ENCODE measurements around the gene THAP7.
"Not testable (repeated sequence)": the region's sequence is repeated elsewhere in the genome, so short reads cannot be mapped to it uniquely, and the experiment has no call there.

Gene THAP7

DNA sequence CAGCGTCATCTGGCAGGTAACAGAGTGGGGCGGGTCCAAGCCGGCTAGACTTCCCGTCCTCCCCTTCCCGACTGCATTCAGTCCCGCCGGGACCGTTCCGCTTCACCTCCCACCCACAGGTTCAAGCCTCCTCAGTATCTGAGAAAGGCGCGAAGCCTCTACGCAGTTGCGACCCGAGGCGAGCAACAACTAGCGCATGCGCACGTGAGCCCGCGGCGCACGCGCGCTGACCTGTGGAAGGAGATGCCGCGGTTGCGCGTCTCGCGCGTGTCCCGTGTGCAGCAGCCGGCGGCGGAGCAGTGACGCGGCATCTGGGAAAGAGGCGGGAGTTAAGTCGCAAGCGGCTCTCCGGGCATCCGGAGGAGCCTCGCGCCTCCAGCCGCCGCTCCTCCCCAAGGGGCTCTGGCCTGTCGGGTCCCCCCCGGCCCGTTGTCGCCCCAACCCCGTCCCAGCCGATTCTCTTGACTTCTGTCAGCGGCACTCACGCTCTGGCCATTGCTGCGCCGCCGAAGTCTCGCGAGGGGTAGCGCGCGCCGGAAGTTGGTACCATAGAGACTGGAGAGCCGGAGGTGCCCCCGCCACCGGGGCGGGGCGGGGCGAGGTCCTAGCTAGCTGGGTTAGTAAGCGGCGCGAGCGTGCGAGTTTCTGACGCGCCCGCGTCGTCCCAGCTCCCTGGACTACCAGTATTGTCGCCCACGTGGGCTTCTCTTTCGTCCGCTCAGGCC is at the start of gene THAP7:
THAP7 (minus strand) TSS at position 518 of the 725 bp plus-strand sequence; CDS start at position 311, 207 bp downstream.
- peak; percentile 96 for DNase-seq

DNA sequence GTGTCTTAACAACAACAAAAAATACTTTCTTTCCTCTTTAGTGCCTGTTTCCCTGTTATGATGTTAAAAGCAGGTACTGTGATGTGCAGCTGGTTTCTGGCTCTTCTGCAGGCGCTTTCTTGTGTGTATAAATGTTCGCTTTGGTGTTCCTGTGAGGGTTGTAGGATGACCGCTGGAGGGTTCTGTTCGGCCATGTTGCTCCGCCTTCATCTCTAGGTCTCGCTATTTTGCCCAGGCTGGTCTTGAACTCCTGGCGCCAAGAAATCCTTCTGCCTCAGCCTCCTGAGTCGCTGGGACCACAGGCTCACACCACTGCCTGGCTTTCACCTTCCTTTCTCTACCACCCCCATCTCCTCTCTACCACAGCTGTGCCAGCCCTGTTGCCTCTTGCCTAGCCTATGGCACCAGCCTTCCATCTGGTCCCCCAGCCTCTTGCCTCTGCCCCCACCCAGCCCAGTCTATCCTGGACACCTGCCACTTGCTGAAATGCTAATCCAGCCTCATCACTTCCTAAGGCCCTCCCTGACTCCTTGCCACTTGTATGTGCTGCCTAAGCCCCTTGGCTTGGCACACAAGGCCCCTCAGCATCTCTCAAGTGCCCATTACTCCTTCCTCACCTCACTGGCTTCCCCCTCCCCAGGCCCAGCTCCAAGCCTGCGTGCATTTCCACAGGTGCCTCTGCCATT is 49.4 kb upstream of the THAP7 start:
- DNase-seq = no peak

DNA sequence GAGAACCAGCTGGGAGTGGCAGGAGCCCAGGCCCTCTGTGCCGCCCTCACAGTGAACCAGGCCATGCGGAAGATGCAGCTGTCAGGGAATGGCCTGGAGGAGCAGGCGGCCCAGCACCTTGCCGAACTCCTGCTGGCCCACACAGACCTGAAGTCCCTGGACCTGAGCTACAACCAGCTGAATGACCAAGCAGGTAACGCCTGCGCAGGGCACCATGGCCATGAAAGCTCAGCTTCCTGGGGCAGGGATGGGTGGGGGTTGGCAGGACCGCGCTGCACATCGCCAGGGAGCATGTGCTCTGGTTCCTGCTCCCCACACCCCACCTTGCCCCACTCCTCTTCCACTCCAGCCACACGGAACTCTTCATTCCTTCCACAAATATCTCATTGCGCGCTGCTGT is 47.0 kb upstream of the THAP7 start:
- DNase-seq = not testable (repeated sequence)

GRCh38 chr22:21048448-21048847 is 46.5 kb upstream of the THAP7 start:
- not testable (repeated sequence) for DNase-seq

DNA sequence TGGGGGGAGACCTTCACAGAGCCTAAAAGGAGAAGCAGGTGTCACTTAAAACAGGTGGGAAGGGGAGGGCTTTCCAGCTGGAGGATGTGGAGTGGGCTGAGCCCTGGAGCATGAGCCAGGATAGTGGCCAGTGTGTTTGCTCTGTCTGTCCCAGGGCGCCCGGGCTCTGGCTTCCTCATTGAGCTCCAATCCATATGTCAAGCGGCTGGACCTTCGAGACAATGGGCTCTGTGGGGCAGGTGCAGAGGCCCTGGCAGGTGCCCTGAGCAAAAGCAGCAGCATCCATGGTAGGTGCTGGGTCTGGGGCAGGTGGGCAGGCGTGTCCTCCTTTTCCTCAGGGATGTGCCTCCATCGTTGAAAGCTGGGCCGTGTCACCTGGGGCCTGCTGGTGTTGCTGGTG is 45.8 kb upstream of the THAP7 start:
- DNase-seq = no peak

DNA sequence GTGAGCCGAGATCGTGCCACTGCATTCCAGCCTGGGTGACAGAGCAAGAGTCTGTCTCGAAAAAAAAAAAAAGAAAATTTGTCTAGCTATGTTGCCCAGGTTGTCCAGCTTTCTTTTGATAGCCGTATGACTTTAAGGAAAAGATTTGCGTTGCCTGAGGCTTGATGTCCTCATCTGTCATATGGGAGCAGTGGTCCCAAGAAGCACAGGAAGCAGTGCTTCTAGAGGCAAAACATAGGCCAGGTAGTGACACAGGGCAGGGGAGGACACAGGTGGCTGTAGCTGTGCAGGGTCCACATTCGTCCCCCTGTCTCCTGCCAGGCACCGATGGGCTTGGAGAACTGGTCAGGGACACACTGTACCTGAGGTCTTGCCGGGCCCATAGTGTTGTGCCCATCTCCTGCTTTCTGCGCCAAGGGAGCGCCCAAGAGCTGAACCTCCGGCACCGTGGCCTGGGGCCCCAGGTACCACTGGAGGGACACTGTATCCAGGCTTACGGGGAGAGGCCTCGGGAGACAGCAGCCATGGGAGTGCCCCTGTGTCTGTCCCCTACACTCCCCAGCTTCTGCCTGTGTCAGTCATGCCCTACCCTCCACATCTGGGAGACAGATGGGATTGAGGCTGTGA is 45.2 kb upstream of the THAP7 start:
- DNase-seq = no peak

- DNase-seq = peak; percentile 70 to 84
Observed at GRCh38 chr22:21045585-21046294, 43.8 kb upstream of the THAP7 start, which contains the start of gene LRRC74B. LRRC74B (plus strand) TSS chr22:21045946; CDS start chr22:21045987, 41 bp downstream.

GRCh38 chr22:21044931-21045584 is 43.1 kb upstream of the THAP7 start:
- no peak for DNase-seq

DNA sequence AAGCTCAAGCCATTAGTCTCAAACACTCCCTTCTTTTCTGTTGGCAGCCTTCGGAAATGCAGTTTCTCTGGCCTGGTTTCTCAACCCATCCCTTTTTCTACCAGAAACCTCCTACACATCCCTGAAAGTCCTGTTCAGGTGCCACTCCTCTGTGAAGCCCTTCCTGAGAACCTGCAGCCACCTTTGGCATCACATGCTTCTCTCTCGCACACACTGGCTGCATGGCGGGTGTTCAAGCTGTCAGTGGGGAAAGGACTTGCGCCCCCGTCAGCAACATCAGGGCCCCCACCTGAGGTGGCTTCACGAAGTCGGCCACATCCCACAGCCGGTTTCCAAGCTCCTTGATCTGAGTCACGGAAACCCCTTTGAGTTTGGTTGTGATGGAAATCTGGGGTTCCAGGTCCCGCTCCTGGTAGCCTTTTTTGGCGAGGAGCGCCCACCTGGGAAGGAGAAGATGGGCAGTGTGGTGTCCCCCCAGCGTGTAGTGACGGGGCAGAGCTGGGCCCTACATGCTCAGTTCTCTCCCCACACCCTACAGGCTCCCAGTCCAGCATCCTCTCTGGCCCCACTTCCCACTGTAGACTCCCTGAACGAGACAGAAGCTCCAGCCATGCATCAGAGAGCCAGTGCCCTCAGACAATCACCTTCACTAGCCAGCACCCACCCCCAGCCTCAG is 42.1 kb upstream of the THAP7 start:
- no peak for DNase-seq

DNA sequence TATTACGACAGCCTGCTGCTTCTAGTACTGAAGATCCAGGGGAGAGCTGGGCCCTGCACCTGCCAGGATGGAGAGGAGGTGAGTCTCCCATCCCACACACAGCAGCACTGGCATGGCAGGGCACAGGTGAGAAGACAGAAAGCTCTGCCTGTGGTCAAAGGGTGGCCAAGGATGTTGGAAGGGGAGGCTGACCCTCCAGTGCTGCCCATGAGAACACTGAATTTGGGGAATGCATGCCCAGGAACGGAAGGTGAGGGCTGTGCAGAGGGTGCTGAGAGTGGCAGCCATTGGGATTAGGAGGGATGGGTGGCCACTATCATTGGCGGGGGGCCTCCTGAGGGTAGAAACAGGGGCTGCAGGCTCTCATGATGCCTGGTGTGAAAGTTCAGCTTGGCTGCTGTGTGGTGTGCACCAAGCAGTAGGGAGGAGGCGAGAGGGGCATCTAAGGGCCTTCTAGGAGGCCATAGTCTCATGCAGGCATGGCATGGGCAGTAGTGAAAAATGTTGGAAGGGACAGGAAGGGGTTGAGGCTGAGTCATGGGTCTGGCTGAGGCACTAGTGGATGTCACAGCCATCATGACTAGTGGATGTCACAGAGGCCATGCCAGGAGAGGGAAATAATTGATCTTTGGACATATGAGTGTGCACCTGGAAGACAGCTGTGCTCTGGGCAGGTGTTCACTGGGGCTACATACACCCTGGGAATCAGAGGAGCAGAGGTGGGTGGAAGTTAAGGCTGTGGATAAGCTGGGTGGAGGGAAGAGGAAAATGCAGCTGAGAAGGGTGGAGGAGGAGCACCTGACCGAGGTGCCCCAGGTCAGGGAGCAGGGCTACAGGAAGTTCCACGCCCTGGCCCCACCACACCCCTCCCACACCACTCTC is 41.3 kb upstream of the THAP7 start:
- no peak for DNase-seq

GRCh38 chr22:21041937-21042336 is 40.0 kb upstream of the THAP7 start:
- DNase-seq = no peak

GRCh38 chr22:21039158-21039557 is 37.2 kb upstream of the THAP7 start:
- DNase-seq = not testable (repeated sequence)

DNA sequence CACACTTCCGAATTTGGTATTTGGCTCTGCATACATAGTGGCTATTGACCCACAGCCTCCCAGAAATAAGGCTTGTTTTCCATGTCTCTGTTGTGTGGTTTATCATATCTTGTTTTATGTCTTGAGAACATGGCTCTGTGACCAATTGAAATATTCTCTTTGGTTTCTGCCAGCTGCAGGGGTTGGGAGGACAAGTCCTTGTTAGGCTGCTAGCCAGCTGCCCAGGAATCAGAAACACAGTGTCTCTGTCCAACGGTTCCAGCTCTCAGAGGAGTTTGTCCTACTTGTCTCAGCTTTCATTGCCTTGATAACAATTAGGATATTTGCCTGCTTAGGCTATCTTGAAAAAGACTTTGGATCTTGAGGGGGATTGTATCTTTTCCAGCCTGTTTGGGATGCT is 36.5 kb upstream of the THAP7 start:
- no peak for DNase-seq

DNA sequence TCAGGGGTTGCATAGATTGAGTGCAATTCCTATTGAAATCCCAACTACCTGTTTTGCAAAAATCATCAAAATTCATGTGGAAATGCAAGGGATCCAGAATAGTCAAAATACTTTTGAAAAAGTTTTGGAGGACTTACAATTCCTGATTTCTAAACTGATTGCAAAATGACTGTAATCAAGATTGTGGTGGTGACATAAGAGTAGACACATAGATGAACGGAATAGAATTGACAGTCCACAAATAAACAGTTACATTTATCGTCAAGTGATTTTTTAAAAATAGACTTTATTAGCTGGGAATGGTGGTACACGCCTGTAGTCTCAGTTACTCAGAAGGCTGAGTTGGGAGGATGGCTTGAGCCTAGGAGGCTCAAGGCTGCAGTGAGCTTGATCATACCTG is 33.1 kb upstream of the THAP7 start:
- no peak for DNase-seq

DNA sequence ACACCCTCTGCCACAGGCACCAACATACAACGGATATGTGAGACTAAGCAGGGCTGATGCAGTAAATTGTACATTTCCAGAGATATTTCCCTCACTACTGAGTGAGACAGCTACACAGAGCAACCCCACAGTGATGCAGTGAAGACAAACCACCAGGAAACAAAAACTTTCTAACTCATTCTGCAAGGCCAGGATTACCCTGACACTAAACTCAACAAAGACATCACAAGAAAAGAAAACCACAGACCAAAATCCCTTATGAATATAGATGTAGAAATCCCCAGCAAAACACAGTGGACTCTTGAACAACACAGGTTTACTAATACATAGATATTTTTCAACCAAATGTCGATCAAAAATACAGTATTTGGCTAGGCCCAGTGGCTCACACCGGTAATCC is 32.0 kb upstream of the THAP7 start:
- DNase-seq = no peak

- DNase-seq = no peak
Observed at GRCh38 chr22:21032868-21033688, 31.2 kb upstream of the THAP7 start.

DNA sequence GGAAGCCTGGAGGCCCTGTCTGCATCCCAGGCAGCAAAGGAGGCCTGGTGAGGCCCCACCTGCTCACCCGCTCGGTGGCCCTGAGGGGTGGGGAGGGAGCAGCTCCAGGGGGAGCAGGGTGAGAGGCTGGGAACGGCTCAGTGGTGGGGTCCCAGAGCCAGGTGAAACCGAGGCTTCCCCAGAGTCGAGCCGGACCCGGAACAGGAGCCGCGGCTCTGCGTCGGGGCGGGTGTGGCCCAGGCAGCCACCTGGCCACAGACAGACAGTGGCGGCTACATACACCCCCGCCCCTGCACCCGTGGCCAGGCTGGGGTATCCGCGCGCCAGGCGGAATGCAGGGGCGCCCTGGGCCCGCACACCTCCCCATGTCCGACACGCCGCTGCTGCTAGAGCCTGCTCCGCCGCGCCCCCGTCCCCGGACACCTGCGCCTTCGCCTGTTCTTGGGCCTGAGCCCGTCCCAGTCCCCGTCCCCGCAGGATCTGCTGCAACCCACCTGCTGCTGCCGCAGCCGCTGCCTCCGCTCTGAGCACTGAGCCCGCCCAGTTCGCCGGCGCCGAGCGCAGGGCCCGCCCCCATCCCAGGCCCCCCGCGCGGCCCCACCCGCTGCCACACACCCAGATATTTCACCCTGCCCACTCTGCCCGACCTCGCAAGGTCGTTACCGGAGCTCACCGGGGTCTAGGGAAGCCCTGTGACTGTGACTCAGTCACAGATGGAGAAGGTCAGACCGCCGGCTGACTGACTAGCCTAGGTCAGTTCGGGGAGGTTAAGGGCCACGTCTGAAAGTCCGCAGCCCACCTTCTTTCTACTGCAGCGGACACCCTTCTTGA is 30.3 kb upstream of the THAP7 start, which contains the start of gene SLC7A4:
SLC7A4 (minus strand) TSS at position 525 of the 831 bp plus-strand sequence. CDS start 749 bp downstream, outside the sequence.
- DNase-seq = no peak

DNA sequence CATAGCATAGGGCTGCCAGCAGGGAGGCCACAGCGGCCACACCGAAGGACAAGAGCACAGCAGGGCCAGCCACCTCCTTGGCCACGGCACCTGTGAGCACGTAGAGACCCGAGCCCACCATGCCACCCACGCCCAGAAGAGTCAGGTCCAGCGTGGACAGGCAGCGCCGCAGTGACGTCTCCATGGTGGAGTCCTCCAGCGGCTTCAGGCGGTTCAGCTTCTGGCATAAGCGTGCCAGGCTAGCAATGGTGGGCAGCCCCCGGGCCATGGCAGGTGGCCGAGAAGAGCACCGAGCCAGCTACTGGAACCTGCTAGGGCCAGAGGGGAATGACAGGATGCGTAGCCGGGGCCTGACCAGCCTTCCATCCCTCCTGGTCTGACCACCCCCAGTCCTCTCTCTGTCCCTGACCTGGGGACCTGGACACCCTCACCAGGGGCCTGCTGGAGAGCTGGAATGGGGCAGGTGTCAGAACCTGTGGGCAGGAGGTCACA is 29.7 kb upstream of the THAP7 start:
- DNase-seq = no peak
